GM08714 (cell line): ENCODE measurements around the gene ZFTA.
"Not testable (repeated sequence)": the region's sequence is repeated elsewhere in the genome, so short reads cannot be mapped to it uniquely, and the experiment has no call there.

Experiments
- H3K4me3 ChIP-seq: fragments of 200-500 bp; sonication (Bioruptor generic); 2 replicates; pipeline ENCODE4 v1.5.1; 2014; ENCODE audit warnings: mild to moderate bottlenecking, low read length, inconsistent platforms
- ZNF274 ChIP-seq: IDR thresholded peaks from 2 replicates; pipeline ENCODE4 v1.6.1; 2012; ENCODE audit warnings: mild to moderate bottlenecking, low read depth, low read length

ZFTA gene

GRCh38 chr11:63795066-63795465 lies 26.5 kb upstream of the ZFTA start:
- H3K4me3 ChIP-seq = no peak overlapping the region
- TF ChIP-seq ZNF274 = no peak

GRCh38 chr11:63793161-63793560 lies 24.6 kb upstream of the ZFTA start:
- no peak overlapping the region for H3K4me3 ChIP-seq
- TF ChIP-seq ZNF274 = no peak

GRCh38 chr11:63791495-63792167 lies 23.1 kb upstream of the ZFTA start:
- no peak for TF ChIP-seq ZNF274
- no peak overlapping the region for H3K4me3 ChIP-seq

- H3K4me3 ChIP-seq = no peak overlapping the region
- TF ChIP-seq ZNF274 = no peak
These were observed 17.2 kb upstream of the ZFTA start for GRCh38 chr11:63785823-63786222.

GRCh38 chr11:63783925-63784592 lies 15.5 kb upstream of the ZFTA start:
- no peak overlapping the region for H3K4me3 ChIP-seq
- no peak for TF ChIP-seq ZNF274

- no peak for TF ChIP-seq ZNF274
- no peak overlapping the region for H3K4me3 ChIP-seq
These were observed 14.2 kb upstream of the ZFTA start for GRCh38 chr11:63782749-63783148.

GRCh38 chr11:63779039-63779438 lies 10.5 kb upstream of the ZFTA start:
- TF ChIP-seq ZNF274 = no peak
- H3K4me3 ChIP-seq = no peak overlapping the region

GRCh38 chr11:63775191-63775590 lies 6.6 kb upstream of the ZFTA start:
- H3K4me3 ChIP-seq = no peak overlapping the region
- no peak for TF ChIP-seq ZNF274

- not testable (repeated sequence) for H3K4me3 ChIP-seq
These were observed 3.3 kb upstream of the ZFTA start for GRCh38 chr11:63771741-63772318.

GRCh38 chr11:63770763-63771162 lies 2.2 kb upstream of the ZFTA start:
- H3K4me3 ChIP-seq = no peak overlapping the region

GRCh38 chr11:63769714-63770455 lies 1.3 kb upstream of the ZFTA start:
- TF ChIP-seq ZNF274 = no peak
- peak overlapping the region; percentile 76; the same call in 1 of the 2 replicates for H3K4me3 ChIP-seq

More at GRCh38 chr11:63770763-63771162, 2.2 kb upstream of the ZFTA start:
- TF ChIP-seq ZNF274 = no peak

GRCh38 chr11:63769042-63769713 lies 603 bp upstream of the ZFTA start:
- peak overlapping the region; percentile 76; the same call in 1 of the 2 replicates for H3K4me3 ChIP-seq
- TF ChIP-seq ZNF274 = no peak

- peak overlapping the region; percentile 76 for H3K4me3 ChIP-seq
- TF ChIP-seq ZNF274 = no peak
These were observed 874 bp downstream of the ZFTA start for GRCh38 chr11:63767565-63768236.

- peak overlapping the region; percentile 76; the same call in 1 of the 2 replicates for H3K4me3 ChIP-seq
- no peak for TF ChIP-seq ZNF274
These were observed 1.4 kb downstream of the ZFTA start for GRCh38 chr11:63767267-63767564.
